Measurements from ENCODE around the gene OR2AE1.

OR2AE1 gene

DNA sequence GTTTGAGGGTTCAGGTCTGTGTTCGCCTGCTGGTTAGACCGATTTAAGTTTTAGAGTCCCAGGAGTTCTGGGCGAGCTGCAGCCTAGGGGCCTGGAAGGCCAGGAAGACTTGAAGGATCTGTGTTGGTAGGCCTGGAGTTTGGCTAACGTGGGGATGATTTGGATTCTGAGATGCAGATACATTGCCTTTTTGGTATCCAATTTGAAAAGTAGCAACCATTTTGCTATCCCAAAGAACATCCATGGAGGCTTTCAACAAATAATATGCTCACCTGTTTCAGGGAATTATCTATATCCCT, 42.9 kb upstream of the OR2AE1 start:
- H3K4ac ChIP-seq (ENCODE audit: low read depth in 1 of 2, low read length in 2 of 2) = no peak overlapping the region
- H3K23ac ChIP-seq (ENCODE audit: low read length in 2 of 2) = no peak overlapping the region
- H3K4me1 ChIP-seq (ENCODE audit: control insufficient read depth, insufficient read depth, low read depth, low read length) = peaks cover 2% of the 10 kb centered on the region
- H2BK15ac ChIP-seq (ENCODE audit: low read depth, poor library complexity, severe bottlenecking) = no peak overlapping the region
- no peak overlapping the region for H3K27ac ChIP-seq (ENCODE audit: low read length, poor library complexity, severe bottlenecking)
- no peaks in the 10 kb centered on the region for H3K9me3 ChIP-seq (ENCODE audit: control insufficient read depth, low read length)
- no peak overlapping the region for H2BK12ac ChIP-seq (ENCODE audit: low read length in 2 of 2)
- peak overlapping the region in 1 of 2 experiments; percentile 94 for H3K4me3 ChIP-seq (ENCODE audit: insufficient read depth in 1 of 2, low read depth in 1 of 2, low read length in 2 of 2)
- no peak overlapping the region for H2BK120ac ChIP-seq (ENCODE audit: low read depth, low read length)
- peak overlapping the region; percentile 96 for H3K9ac ChIP-seq (ENCODE audit: low read length)
- no peaks in the 10 kb centered on the region for H3K79me1 ChIP-seq (replicated peaks; ENCODE audit: low read length, poor library complexity, severe bottlenecking)
- peaks cover 0 to 16% of the 10 kb centered on the region in 2 experiments for H3K27me3 ChIP-seq (ENCODE audit: control insufficient read depth in 1 of 2, insufficient read depth in 1 of 2, low read length in 2 of 2)
- peaks cover 0 to 37% of the 10 kb centered on the region in 2 experiments for H3K36me3 ChIP-seq (ENCODE audit: control insufficient read depth in 1 of 2, insufficient read depth in 2 of 2, low read depth in 1 of 2, low read length in 2 of 2)
- H3K4me2 ChIP-seq (ENCODE audit: low read length, poor library complexity, severe bottlenecking) = no peak overlapping the region
- no peak overlapping the region for H2AK5ac ChIP-seq (ENCODE audit: low read length, severe bottlenecking)
- WGBS = 80% methylated on average over 3 of the region's 4 CpGs
- no peak overlapping the region for H4K91ac ChIP-seq (ENCODE audit: low read length)
- H3K18ac ChIP-seq (ENCODE audit: low read depth in 1 of 2, low read length in 2 of 2) = no peak overlapping the region
- H2BK5ac ChIP-seq (ENCODE audit: low read depth, low read length, poor library complexity, severe bottlenecking) = no peak overlapping the region
- no peak overlapping the region for H3K14ac ChIP-seq (ENCODE audit: low read length in 2 of 2)
- H4K8ac ChIP-seq (ENCODE audit: low read length) = no peak overlapping the region
- no peak overlapping the region for H2AFZ ChIP-seq (ENCODE audit: low read depth, low read length)
- no peak for DNase-seq

DNA sequence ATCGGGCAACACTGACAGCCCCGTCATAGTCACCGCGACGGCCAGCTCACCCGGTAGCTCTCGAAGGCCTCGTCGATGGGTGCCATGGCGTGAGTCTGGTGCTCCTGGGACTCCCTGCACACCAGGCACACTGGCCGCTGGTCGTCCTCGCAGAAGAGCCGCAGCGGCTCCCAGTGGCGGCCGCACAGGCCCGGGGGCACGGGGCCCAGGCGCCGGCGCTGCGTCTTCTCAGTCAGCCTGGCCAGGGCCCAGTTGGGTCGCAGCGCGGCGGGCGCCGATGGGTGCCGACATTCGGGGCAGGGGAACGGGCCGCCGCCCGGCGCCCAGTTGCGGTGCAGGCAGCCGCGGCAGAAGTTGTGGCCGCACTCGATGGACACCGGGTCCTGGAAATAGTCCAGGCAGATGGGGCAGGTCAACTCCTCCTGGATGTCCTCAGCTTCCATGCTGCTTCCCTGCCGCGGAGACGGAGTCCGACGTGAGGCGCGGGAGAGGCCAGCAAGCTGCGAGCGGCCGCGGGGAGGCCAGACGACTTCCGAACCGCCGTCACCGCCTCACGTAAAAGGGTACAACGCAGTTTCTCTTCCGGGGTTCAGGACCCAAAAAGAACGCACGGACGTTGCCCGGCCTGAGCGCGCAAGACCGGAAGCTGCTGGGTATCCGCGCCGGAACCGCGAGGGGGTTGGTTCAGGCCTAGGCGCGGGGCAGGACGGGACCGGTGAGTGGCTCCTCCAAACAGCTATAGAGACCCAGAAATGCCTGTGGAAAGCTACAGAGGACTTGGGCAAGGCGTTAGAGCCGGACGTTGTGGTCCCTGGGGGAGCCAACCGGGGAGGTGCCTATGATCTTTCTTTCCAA, 42.4 kb upstream of the OR2AE1 start, which contains the start of gene TRIM4:
Gene TRIM4 (minus strand): TSS at position 572 of the 855 bp plus-strand sequence. CDS start 129 bp downstream, at position 443.
- Histone ChIP-seq H3K9me3 (ENCODE audit: control insufficient read depth, low read length) (no peaks in the 10 kb centered on the region), H3K27ac (ENCODE audit: low read length, poor library complexity, severe bottlenecking) (no peak within 1 kb of the TSS), H3K4me2 (ENCODE audit: low read length, poor library complexity, severe bottlenecking) (no peak within 1 kb of the TSS), H2BK15ac (ENCODE audit: low read depth, poor library complexity, severe bottlenecking) (no peak within 1 kb of the TSS), H2BK120ac (ENCODE audit: low read depth, low read length) (no peak within 1 kb of the TSS), H2AK5ac (ENCODE audit: low read length, severe bottlenecking) (no peak within 1 kb of the TSS), H3K36me3 (ENCODE audit: control insufficient read depth in 1 of 2, insufficient read depth in 2 of 2, low read depth in 1 of 2, low read length in 2 of 2) (peaks cover 0 to 41% of the 10 kb centered on the region in 2 experiments), H3K4ac (ENCODE audit: low read depth in 1 of 2, low read length in 2 of 2) (no peak within 1 kb of the TSS), H4K91ac (ENCODE audit: low read length) (no peak within 1 kb of the TSS), H4K8ac (ENCODE audit: low read length) (no peak within 1 kb of the TSS), H3K23ac (ENCODE audit: low read length in 2 of 2) (no peak within 1 kb of the TSS), H3K4me1 (ENCODE audit: control insufficient read depth, insufficient read depth, low read depth, low read length) (peaks cover 2% of the 10 kb centered on the region), H2BK12ac (ENCODE audit: low read length in 2 of 2) (no peak within 1 kb of the TSS), H2AFZ (ENCODE audit: low read depth, low read length) (no peak within 1 kb of the TSS), H3K27me3 (ENCODE audit: control insufficient read depth in 1 of 2, insufficient read depth in 1 of 2, low read length in 2 of 2) (peaks cover 0 to 16% of the 10 kb centered on the region in 2 experiments), H2BK5ac (ENCODE audit: low read depth, low read length, poor library complexity, severe bottlenecking) (no peak within 1 kb of the TSS), H3K4me3 (ENCODE audit: insufficient read depth in 1 of 2, low read depth in 1 of 2, low read length in 2 of 2) (peak within 1 kb of the TSS; percentile 38 to 94), H3K79me1 (replicated peaks; ENCODE audit: low read length, poor library complexity, severe bottlenecking) (no peaks in the 10 kb centered on the region), H3K18ac (ENCODE audit: low read depth in 1 of 2, low read length in 2 of 2) (no peak within 1 kb of the TSS), H3K14ac (ENCODE audit: low read length in 2 of 2) (no peak within 1 kb of the TSS), H3K9ac (ENCODE audit: low read length) (peak within 1 kb of the TSS; percentile 96)
- no peak for DNase-seq
- WGBS = 97% methylated on average over 79 of the region's 81 CpGs

DNA sequence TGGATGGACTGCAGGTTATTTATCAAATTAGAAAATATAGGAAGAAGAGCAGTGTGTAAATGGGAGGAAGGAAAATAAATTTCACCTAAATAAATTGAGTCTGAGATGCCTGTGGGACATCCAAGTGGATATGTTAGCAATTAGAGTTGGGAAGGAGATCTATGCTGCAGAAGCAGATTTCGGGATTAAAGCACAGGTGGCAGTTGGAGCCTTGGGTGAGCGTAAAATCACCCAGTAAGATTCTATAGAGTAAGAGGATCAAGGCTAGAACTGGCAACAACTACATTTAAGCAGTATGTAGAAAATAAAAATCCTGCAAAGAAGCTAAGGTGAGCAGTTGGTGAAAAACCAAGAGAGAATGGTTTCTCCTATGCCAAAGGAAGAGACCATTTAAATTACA, 34.1 kb upstream of the OR2AE1 start:
- no peak for DNase-seq
- no peak overlapping the region for H2BK5ac ChIP-seq (ENCODE audit: low read depth, low read length, poor library complexity, severe bottlenecking)
- no peak overlapping the region for H4K91ac ChIP-seq (ENCODE audit: low read length)
- H3K4ac ChIP-seq (ENCODE audit: low read depth in 1 of 2, low read length in 2 of 2) = no peak overlapping the region
- no peak overlapping the region for H3K18ac ChIP-seq (ENCODE audit: low read depth in 1 of 2, low read length in 2 of 2)
- H2AFZ ChIP-seq (ENCODE audit: low read depth, low read length) = no peak overlapping the region
- no peak overlapping the region for H4K8ac ChIP-seq (ENCODE audit: low read length)
- H2BK120ac ChIP-seq (ENCODE audit: low read depth, low read length) = no peak overlapping the region
- no peak overlapping the region for H3K23ac ChIP-seq (ENCODE audit: low read length in 2 of 2)
- H3K27me3 ChIP-seq (ENCODE audit: control insufficient read depth in 1 of 2, insufficient read depth in 1 of 2, low read length in 2 of 2) = peaks cover 0 to 23% of the 10 kb centered on the region in 2 experiments
- peaks cover 0 to 71% of the 10 kb centered on the region in 2 experiments for H3K36me3 ChIP-seq (ENCODE audit: control insufficient read depth in 1 of 2, insufficient read depth in 2 of 2, low read depth in 1 of 2, low read length in 2 of 2)
- peak overlapping the region; percentile 29 for H3K9ac ChIP-seq (ENCODE audit: low read length)
- no peak overlapping the region for H2BK12ac ChIP-seq (ENCODE audit: low read length in 2 of 2)
- no peak overlapping the region for H3K4me3 ChIP-seq (ENCODE audit: insufficient read depth in 1 of 2, low read depth in 1 of 2, low read length in 2 of 2)
- no peaks in the 10 kb centered on the region for H3K79me1 ChIP-seq (replicated peaks; ENCODE audit: low read length, poor library complexity, severe bottlenecking)
- H3K4me2 ChIP-seq (ENCODE audit: low read length, poor library complexity, severe bottlenecking) = no peak overlapping the region
- WGBS = 73% methylated on average over 1 of the region's 2 CpGs
- no peak overlapping the region for H2AK5ac ChIP-seq (ENCODE audit: low read length, severe bottlenecking)
- no peaks in the 10 kb centered on the region for H3K9me3 ChIP-seq (ENCODE audit: control insufficient read depth, low read length)
- H3K27ac ChIP-seq (ENCODE audit: low read length, poor library complexity, severe bottlenecking) = no peak overlapping the region
- no peak overlapping the region for H2BK15ac ChIP-seq (ENCODE audit: low read depth, poor library complexity, severe bottlenecking)
- H3K14ac ChIP-seq (ENCODE audit: low read length in 2 of 2) = no peak overlapping the region
- no peaks in the 10 kb centered on the region for H3K4me1 ChIP-seq (ENCODE audit: control insufficient read depth, insufficient read depth, low read depth, low read length)

DNA sequence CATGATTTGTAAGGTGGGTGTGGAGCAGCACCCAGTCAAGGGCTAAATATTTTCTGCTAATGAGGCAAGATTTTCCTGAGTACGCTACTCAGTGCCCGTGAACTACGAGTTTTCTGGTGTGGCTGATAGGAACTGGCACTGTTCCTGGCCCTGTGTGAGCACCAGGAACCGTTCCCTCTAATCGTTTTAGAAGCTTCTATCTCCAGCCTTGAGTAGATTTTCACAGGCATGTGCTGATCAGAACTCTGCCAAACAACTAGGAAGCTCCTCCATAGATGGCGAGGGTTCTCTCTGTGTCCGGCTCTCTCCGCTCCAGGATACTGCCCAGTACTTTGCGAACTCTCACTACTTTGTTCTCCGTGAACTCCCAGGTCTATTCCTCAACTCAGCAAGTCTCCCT, 24.7 kb upstream of the OR2AE1 start:
- no peak overlapping the region for H4K8ac ChIP-seq (ENCODE audit: low read length)

More for the DNA sequence above, 24.7 kb upstream of the OR2AE1 start:
- Histone ChIP-seq H3K4me3 (ENCODE audit: insufficient read depth in 1 of 2, low read depth in 1 of 2, low read length in 2 of 2) (no peak overlapping the region), H3K4me2 (ENCODE audit: low read length, poor library complexity, severe bottlenecking) (no peak overlapping the region), H2AFZ (ENCODE audit: low read depth, low read length) (no peak overlapping the region), H3K27me3 (ENCODE audit: control insufficient read depth in 1 of 2, insufficient read depth in 1 of 2, low read length in 2 of 2) (peaks cover 0 to 24% of the 10 kb centered on the region in 2 experiments), H3K9ac (ENCODE audit: low read length) (no peak overlapping the region), H2BK5ac (ENCODE audit: low read depth, low read length, poor library complexity, severe bottlenecking) (no peak overlapping the region), H2BK120ac (ENCODE audit: low read depth, low read length) (no peak overlapping the region), H4K91ac (ENCODE audit: low read length) (no peak overlapping the region), H2AK5ac (ENCODE audit: low read length, severe bottlenecking) (no peak overlapping the region), H3K9me3 (ENCODE audit: control insufficient read depth, low read length) (peaks cover 4% of the 10 kb centered on the region), H2BK12ac (ENCODE audit: low read length in 2 of 2) (no peak overlapping the region), H3K36me3 (ENCODE audit: control insufficient read depth in 1 of 2, insufficient read depth in 2 of 2, low read depth in 1 of 2, low read length in 2 of 2) (peaks cover 0 to 97% of the 10 kb centered on the region in 2 experiments), H3K27ac (ENCODE audit: low read length, poor library complexity, severe bottlenecking) (no peak overlapping the region), H3K18ac (ENCODE audit: low read depth in 1 of 2, low read length in 2 of 2) (no peak overlapping the region), H3K4ac (ENCODE audit: low read depth in 1 of 2, low read length in 2 of 2) (no peak overlapping the region), H2BK15ac (ENCODE audit: low read depth, poor library complexity, severe bottlenecking) (no peak overlapping the region), H3K79me1 (replicated peaks; ENCODE audit: low read length, poor library complexity, severe bottlenecking) (no peaks in the 10 kb centered on the region), H3K4me1 (ENCODE audit: control insufficient read depth, insufficient read depth, low read depth, low read length) (no peaks in the 10 kb centered on the region), H3K14ac (ENCODE audit: low read length in 2 of 2) (no peak overlapping the region), H3K23ac (ENCODE audit: low read length in 2 of 2) (no peak overlapping the region)
- no peak for DNase-seq
- WGBS = 87% methylated on average over 10 of the region's 10 CpGs

Measured in mesenchymal stem cell (in vitro differentiated cells and primary cell).